ENCODE data around the gene CHTF8.
"Not testable (repeated sequence)": the region's sequence is repeated elsewhere in the genome, so short reads cannot be mapped to it uniquely, and the experiment has no call there.

Gene CHTF8

DNA sequence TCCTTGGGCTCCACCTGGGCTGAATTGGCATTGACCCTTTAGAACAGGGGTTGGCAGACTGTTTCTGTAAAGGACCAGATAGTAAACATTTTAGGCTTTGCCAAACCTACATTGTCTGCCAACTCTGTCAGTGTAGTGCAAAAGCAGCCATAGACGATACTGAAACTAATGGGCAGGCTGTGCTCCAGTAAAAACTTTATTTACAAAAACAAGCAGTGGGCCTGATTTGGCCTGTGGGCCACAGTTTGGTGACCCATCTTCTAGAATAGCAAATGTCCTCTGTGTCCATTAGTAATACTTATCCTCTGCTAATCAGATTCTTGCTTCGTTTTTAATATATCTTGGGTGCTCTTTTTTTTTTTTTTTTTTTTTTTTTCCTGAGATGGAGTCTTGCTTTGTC, 6.2 kb upstream of the CHTF8 start:
- DNase-seq (ENCODE audit: low read depth), result no peak

DNA sequence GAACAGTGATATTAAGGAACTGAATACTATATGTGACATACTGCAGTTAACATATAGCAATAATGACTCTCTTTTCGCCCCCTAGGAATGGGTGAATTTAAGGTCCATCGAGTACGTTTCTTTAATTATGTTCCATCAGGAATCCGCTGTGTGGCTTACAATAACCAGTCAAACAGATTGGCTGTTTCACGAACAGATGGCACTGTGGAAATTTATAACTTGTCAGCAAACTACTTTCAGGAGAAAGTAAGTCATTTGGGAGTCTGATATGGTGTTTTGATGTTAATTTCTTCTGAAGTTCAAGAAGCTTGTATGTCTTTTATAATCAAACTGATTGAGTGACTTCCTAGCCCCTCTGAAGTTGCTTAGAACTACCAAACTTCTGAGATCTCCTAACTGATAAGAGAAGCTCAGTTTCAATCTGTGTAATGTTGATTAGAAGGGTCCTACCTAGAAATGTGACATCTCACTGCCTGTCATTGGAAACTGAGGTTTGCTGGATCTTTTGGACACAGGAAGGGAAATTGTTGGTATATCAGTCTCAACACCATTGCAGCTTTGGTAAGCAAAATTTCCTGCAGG, 1.1 kb upstream of the CHTF8 start:
- no peak for DNase-seq (ENCODE audit: low read depth)

DNA sequence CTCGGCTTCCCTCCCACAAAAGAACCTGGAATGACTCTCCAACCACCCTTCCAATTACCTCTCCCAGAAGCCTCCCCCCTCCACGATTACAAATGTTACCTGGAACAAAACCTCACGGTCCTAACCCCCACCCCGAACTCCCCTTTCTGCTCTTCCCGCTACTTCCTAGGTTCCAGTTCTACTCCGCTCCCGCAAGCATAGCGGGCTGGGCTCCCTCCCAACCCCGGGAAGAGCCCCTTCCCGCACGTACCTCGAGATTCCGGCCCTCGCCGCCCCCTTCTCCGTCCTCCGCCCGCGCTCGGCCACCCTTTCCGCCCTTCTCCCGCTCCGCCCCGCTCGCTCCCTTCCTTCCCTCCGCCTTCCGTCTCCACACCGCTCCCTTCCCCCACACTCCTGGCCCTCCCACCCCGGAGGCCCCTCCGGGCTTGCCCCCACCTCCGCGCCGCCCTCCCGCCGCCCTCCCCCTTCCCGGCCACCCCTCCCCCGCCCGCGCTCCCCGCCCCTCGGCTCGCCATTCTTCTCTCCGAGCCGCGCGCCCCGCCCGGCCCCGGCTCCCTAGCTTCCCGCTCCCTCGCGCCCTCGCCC, 457 bp downstream of the CHTF8 start:
- no peak for DNase-seq (ENCODE audit: low read depth)

DNA sequence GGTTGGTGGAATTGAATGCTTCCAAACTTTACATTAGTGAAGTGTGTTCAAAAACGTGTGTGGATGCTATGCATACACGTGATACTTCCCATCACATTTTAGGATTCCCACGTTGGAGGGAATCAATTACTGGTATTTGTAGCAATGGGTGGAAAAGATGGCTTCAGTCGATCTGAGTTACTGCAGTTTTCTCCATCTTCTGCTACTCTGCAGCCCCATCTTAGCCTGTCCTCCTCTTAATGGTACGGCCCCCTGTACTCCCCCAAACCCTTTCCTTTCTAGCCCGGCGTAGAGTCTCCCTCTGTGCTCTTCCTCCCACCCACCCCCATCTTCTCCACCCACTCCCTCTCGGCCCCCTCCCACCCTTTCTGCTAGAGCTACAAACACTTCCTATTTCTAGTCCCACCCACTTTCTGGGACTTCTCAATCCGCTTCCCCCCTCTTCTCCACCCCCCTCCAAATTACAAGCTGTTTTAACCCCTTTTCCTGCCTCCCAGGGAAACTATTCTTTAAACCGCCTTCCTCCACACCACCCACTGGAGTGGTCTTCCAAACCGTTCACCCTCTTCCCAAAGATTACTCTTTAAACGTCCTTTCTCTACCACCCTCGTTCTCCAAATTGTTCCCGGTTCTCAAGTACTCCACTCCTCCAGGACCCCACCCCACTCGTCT, 1.1 kb downstream of the CHTF8 start:
- no peak for DNase-seq (ENCODE audit: low read depth)

- DNase-seq (ENCODE audit: low read depth), result no peak
These were observed 1.9 kb downstream of the CHTF8 start for GRCh38 chr16:69130461-69130860.

GRCh38 chr16:69127966-69128510, 4.3 kb downstream of the CHTF8 start:
- DNase-seq (ENCODE audit: low read depth), result no peak

DNA sequence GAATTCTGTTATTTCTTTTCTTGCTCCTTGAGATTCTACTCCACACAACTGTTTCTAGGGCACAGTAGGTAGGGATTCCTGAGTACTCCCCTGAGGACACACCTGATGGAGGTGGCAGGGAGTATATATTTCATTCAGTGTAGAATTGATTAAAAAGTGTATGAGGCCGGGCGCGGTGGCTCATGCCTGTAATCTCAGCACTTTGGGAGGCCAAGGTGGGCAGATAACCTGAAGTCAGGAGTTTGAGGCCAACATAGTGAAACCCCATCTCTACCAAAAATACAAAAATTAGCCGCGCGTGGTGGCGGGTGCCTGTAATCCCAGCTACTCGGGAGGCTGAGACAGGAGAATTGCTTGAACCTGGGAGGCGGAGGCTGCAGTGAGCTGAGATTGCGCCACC, 5.6 kb downstream of the CHTF8 start:
- DNase-seq (ENCODE audit: low read depth), result not testable (repeated sequence)

GRCh38 chr16:69126221-69126620, 6.2 kb downstream of the CHTF8 start:
- no peak for DNase-seq (ENCODE audit: low read depth)

DNA sequence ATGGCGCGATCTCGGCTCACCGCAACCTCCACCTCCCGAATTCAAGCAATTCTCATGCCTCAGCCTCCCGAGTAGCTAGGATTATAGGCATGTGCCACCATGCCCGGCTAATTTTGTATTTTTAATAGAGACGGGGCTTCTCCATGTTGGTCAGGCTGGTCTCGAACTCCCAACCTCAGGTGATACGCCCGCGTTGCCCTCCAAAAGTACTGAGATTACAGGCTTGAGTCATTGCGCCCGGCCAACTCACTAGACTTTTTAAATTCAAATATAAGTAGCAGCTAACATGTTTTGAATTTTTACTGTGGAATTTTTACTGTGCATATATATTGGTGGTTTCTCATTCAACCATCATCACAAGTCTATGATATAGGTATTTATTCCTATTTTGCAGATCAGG, 7.4 kb downstream of the CHTF8 start:
- DNase-seq (ENCODE audit: low read depth), result not testable (repeated sequence)

DNA sequence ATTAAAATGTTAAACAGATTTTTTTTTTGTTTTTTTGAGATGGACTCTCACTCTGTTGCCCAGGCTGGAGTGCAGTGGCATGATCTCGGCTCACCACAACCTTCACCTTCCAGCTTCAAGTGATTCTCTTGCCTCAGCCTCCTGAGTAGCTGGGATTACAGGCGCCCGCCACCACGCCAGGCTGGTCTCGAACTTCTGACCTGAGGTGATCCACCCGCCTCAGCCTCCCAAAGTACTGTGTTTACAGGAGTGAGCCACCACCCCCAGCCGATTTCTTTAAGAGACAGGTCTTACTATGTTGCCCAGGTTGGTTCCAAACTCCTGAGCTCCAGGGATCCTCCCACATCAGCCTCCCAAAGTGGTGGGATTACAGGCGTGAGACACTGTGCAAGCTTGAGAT, 8.0 kb downstream of the CHTF8 start:
- DNase-seq (ENCODE audit: low read depth), result not testable (repeated sequence)

GRCh38 chr16:69123910-69124309, 8.5 kb downstream of the CHTF8 start:
- no peak for DNase-seq (ENCODE audit: low read depth)

GRCh38 chr16:69120096-69120664, 12.2 kb downstream of the CHTF8 start:
- no peak for DNase-seq (ENCODE audit: low read depth)

- DNase-seq (ENCODE audit: low read depth), result no peak
These were observed 12.9 kb downstream of the CHTF8 start for GRCh38 chr16:69119536-69119935.

DNA sequence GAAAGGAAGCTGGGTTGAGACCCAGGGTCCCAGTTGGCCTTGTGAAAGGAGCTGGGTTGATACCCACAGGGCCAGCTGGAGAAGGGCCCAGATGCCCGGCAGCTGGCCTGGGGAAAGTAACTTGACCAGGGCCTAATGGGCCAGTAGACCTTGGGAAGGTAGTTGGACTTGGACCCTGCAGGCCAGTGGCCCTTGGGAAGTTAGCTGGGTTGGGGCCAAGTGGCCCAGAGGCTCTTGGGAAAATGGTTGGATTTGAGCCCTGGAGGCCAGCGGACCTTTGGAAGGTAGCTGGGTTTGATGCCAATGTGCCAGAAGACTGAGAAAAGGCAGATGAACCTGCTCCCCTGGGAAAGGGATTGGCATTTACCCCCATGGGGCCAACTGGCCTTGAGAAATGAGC, 13.4 kb downstream of the CHTF8 start:
- DNase-seq (ENCODE audit: low read depth), result no peak

DNA sequence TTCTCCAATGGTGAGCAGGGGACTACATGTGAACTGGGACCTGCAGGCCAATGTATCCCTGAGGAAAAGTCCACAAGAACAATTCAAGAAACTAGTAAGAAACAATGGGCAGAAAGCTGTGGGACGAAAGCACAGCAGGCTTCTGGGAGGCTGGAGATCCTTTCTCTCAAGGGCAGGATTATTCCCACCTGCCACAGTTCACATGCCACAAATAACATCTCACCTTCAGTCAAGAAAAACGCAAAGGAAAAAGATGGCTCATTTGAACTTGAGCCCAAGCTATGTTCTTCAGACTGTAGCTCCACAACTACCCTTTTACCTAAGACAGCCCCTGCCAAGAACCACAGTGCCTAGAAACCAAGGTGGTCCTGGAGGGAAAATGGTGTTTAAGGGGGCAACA, 13.9 kb downstream of the CHTF8 start:
- DNase-seq (ENCODE audit: low read depth), result no peak

DNA sequence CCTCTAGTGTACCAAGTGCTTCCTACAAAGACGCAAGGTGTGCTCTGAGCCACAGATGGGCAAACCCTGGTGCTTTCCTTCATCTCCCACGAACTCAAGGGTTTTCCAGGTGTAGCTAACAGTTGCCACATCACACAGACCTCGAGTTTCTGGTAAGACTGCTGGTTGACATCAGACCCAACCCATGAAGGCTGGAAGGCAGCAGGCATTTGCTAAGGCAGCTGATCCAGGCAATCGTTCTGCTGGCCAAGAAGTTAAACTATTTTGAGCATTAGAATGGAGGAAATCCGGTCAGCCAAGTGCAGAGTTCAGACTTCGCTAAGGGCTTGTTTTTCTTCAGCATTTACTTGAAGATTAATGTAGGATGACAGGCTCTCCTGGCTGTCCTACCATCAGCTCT, 15.5 kb downstream of the CHTF8 start:
- no peak for DNase-seq (ENCODE audit: low read depth)

- no peak for DNase-seq (ENCODE audit: low read depth)
These were observed 16.0 kb downstream of the CHTF8 start for GRCh38 chr16:69116256-69116875.

DNA sequence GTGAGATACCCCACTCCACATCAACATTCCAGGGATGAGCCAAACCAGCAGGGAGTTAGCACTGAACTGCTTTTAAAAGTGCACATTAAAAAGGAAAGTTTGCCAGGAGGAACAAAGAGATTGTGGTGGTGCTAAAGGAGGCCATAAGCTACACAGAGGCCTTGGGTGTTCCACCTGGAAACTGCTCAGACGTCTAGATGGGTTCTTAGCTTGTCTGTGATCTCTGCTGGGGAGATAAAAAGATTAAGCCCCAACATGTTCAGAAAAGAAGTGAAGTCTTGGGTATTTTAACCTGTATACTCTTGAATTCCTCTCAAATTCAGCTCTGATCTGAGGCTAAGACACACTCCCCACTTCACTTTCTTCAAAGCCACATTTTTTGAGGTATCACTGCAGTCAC, 16.6 kb downstream of the CHTF8 start:
- no peak for DNase-seq (ENCODE audit: low read depth)

DNA sequence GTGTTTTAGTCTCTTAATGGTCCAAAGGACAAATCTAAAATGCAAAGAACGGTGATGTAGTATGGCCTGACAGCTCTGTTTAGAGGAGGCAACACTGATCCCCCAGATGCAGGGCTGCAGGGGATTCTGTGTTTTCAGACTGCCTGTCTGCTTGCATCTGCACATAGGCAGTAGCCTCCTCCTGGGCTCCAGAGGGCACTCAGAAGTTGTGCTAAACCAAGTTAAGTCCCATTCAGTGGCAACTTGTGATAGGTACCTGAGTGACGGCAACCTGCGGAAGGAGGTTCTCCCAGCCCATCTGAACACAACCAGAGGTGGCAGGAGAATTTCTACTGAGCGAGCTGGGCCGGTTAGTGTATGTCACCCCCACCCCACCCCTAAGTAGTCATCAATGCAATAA, 17.0 kb downstream of the CHTF8 start:
- no peak for DNase-seq (ENCODE audit: low read depth)

DNA sequence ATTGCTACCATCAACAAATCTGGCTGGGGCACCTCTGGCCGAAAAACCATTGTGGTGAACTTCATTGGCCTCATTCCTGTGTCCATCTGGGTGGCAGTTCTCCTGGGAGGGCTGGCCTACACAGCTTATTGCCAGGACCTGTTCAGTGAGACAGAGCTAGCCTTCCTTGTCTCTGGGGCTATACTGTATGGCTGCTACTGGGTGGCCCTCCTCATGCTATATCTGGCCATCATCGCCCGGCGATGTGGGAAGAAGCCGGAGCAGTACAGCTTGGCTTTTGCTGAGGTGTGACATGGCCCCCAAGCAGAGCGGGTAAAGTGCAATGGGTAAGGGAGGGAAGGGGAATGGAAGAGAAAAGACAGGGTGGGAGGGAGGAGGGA, 17.4 kb downstream of the CHTF8 start:
- DNase-seq (ENCODE audit: low read depth), result no peak

DNA sequence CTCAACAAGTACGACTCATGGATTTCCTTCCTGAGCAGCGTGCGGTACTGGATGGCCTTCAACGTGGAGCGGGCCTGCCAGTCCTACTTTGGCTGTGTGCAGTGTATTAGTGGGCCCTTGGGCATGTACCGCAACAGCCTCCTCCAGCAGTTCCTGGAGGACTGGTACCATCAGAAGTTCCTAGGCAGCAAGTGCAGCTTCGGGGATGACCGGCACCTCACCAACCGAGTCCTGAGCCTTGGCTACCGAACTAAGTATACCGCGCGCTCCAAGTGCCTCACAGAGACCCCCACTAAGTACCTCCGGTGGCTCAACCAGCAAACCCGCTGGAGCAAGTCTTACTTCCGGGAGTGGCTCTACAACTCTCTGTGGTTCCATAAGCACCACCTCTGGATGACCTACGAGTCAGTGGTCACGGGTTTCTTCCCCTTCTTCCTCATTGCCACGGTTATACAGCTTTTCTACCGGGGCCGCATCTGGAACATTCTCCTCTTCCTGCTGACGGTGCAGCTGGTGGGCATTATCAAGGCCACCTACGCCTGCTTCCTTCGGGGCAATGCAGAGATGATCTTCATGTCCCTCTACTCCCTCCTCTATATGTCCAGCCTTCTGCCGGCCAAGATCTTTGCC, 17.9 kb downstream of the CHTF8 start:
- DNase-seq (ENCODE audit: low read depth), result no peak

GRCh38 chr16:69113216-69113615, 19.2 kb downstream of the CHTF8 start:
- no peak for DNase-seq (ENCODE audit: low read depth)
